Loucy (cell line): Measurements from ENCODE around the gene MSH2.

Experiments
- EZH2phosphoT487 ChIP-seq: fragments of 200-600 bp; IDR thresholded peaks from 2 replicates; pipeline ENCODE4 v1.6.1; 2018; ENCODE audit warnings: antibody characterized with exemption, mild to moderate bottlenecking, moderate library complexity, borderline replicate concordance
- TF ChIP-seq, protein P1 (sequence below): fragments of 200-600 bp; sonication (generic); conservative IDR thresholded peaks from 2 replicates; pipeline ENCODE4 v1.5.1; 2014; ENCODE audit warnings: mild to moderate bottlenecking, antibody characterized with exemption, low read length

DNA sequence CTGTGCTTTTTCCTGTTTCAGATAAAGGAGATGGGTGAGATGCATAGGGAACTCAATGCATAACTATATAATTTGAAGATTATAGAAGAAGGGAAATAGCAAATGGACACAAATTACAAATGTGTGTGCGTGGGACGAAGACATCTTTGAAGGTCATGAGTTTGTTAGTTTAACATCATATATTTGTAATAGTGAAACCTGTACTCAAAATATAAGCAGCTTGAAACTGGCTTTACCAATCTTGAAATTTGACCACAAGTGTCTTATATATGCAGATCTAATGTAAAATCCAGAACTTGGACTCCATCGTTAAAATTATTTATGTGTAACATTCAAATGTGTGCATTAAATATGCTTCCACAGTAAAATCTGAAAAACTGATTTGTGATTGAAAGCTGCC is 16.4 kb upstream of the MSH2 start:
- TF ChIP-seq, protein P1, sequence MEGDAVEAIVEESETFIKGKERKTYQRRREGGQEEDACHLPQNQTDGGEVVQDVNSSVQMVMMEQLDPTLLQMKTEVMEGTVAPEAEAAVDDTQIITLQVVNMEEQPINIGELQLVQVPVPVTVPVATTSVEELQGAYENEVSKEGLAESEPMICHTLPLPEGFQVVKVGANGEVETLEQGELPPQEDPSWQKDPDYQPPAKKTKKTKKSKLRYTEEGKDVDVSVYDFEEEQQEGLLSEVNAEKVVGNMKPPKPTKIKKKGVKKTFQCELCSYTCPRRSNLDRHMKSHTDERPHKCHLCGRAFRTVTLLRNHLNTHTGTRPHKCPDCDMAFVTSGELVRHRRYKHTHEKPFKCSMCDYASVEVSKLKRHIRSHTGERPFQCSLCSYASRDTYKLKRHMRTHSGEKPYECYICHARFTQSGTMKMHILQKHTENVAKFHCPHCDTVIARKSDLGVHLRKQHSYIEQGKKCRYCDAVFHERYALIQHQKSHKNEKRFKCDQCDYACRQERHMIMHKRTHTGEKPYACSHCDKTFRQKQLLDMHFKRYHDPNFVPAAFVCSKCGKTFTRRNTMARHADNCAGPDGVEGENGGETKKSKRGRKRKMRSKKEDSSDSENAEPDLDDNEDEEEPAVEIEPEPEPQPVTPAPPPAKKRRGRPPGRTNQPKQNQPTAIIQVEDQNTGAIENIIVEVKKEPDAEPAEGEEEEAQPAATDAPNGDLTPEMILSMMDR, result no peak
- no peak for TF ChIP-seq EZH2phosphoT487
